Natural killer cell (primary cell): ENCODE results near the gene OR2H2. TPM values are rescaled to one million over a fixed set of nuclear protein-coding genes. Genes with fewer than 3 reads are reported as not detected.
A peak's percentile ranks its signal among the peaks of the same experiment; 100 is the strongest.

ENCODE experiments used
- ATAC-seq, 3 donors: fragments of 150-1000 bp in 2 of 3; fragments of 200-7000 bp in 1 of 3; cut with Tn5 transposase; 1 replicate in 1 of 3; 2 replicates in 2 of 3; pipeline ENCODE4 v1.10.0; 2021; ENCODE audit warnings: mild to moderate bottlenecking in 2 of 3, moderate library complexity in 2 of 3
- DNase-seq, 2 donors: peaks; one replicate each; pipeline versions ENCODE4 v3.0.0 to v3.0.0-alpha.2; 2013 to 2021; ENCODE audit warnings: mixed read lengths in 1 of 2
- H3K27ac ChIP-seq: one replicate; pipeline ENCODE4 v1.5.1; 2013; ENCODE audit warnings: mild to moderate bottlenecking, low read length
- H3K27me3 ChIP-seq: one replicate; pipeline ENCODE4 v1.6.1; 2013; ENCODE audit warnings: low read length; ENCODE audit not compliant: control insufficient read depth, insufficient read depth
- H3K36me3 ChIP-seq: one replicate; pipeline ENCODE4 v1.6.1; 2013; ENCODE audit warnings: low read length; ENCODE audit not compliant: control insufficient read depth, insufficient read depth
- H3K4me1 ChIP-seq: one replicate; pipeline ENCODE4 v1.6.1; 2013; ENCODE audit warnings: low read length; ENCODE audit not compliant: control insufficient read depth, insufficient read depth
- H3K4me3 ChIP-seq: one replicate; pipeline ENCODE4 v1.5.1; 2013; ENCODE audit warnings: low read length
- H3K9me3 ChIP-seq: one replicate; pipeline ENCODE4 v1.6.1; 2013; ENCODE audit warnings: low read length; ENCODE audit not compliant: control insufficient read depth, insufficient read depth
- H3K27ac Mint-ChIP-seq, 2 donors: one replicate each; pipeline ENCODE4 v1.8.0; 2022; ENCODE audit warnings: mild to moderate bottlenecking in 2 of 2, mixed read lengths in 2 of 2, moderate library complexity in 1 of 2
- H3K27me3 Mint-ChIP-seq, 2 donors: one replicate each; pipeline ENCODE4 v1.8.0; 2022; ENCODE audit warnings: low read depth in 2 of 2, mixed read lengths in 2 of 2
- H3K36me3 Mint-ChIP-seq: one replicate; pipeline ENCODE4 v1.8.0; 2022; ENCODE audit warnings: mixed read lengths
- H3K4me1 Mint-ChIP-seq, 2 donors: one replicate each; pipeline ENCODE4 v1.8.0; 2022; ENCODE audit warnings: mixed read lengths in 2 of 2
- H3K4me3 Mint-ChIP-seq: one replicate; pipeline ENCODE4 v1.8.0; 2022; ENCODE audit warnings: mild to moderate bottlenecking, moderate library complexity, mixed read lengths
- H3K9me3 Mint-ChIP-seq, 2 donors: one replicate each; pipeline ENCODE4 v1.8.0; 2022; ENCODE audit warnings: mixed read lengths in 2 of 2
- WGBS: methylation state at CpG from one replicate; pipeline ENCODE4 v1.1.7; 2013; ENCODE audit warnings: missing lambda C conversion rate; ENCODE audit not compliant: insufficient coverage; 5-methylcytosine and 5-hydroxymethylcytosine counted together
- intact Hi-C: fragments of 100-400 bp; cut with micrococcal nuclease; formaldehyde crosslinking; loops from one replicate; pipeline ENCODE4 v1.14.2; 2022
- total RNA-seq, 4 donors: library from RNA; stranded (reverse); fragments of 120-200 nt in 1 of 4; gene quantifications; one replicate each; pipeline versions ENCODE4 v1.2.3 to v1.2.4, GENCODE V29; 2013 to 2022
- TF ChIP-seq, protein P1 (sequence below): fragments of 200-600 bp; IDR thresholded peaks from one replicate; pipeline ENCODE4 v1.8.0; 2022; ENCODE audit warnings: antibody characterized with exemption

OR2H2 gene
- total RNA-seq, 3 donors from 2014 or later (not counting 1 experiment from before 2014, with no cell fraction given) = not detected

DNA sequence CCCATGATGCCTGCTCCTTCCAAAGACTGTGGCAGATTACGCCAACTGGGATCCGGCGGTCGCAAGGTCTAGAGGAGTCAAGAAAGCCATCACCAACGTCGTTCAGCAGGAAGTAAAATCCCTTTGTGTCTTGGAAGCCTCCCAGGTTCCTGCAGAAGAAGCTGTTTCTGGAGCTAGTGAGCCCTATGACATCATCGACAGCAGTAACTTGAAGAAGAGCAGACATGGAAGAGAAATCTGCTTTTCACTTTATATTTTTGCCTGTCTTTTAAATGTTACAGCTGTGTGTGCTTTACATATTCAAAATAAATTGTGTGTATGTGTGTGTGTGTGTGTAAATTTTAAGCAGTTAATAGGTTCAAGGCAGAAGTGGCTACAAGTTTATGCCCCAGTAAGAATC, 7.4 kb upstream of the OR2H2 start:
- TF ChIP-seq, protein P1, sequence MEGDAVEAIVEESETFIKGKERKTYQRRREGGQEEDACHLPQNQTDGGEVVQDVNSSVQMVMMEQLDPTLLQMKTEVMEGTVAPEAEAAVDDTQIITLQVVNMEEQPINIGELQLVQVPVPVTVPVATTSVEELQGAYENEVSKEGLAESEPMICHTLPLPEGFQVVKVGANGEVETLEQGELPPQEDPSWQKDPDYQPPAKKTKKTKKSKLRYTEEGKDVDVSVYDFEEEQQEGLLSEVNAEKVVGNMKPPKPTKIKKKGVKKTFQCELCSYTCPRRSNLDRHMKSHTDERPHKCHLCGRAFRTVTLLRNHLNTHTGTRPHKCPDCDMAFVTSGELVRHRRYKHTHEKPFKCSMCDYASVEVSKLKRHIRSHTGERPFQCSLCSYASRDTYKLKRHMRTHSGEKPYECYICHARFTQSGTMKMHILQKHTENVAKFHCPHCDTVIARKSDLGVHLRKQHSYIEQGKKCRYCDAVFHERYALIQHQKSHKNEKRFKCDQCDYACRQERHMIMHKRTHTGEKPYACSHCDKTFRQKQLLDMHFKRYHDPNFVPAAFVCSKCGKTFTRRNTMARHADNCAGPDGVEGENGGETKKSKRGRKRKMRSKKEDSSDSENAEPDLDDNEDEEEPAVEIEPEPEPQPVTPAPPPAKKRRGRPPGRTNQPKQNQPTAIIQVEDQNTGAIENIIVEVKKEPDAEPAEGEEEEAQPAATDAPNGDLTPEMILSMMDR = no peak
- 78% methylated on average over 7 of the region's 7 CpGs for WGBS
- H3K36me3 Mint-ChIP-seq = no peaks in the 10 kb centered on the region
- no peak for ATAC-seq
- Histone ChIP-seq H3K27me3 (peaks cover 6% of the 10 kb centered on the region), H3K27ac (no peak overlapping the region), H3K4me1 (no peaks in the 10 kb centered on the region), H3K9me3 (no peaks in the 10 kb centered on the region), H3K4me3 (no peak overlapping the region), H3K36me3 (no peaks in the 10 kb centered on the region)
- no peak overlapping the region for H3K4me3 Mint-ChIP-seq
- DNase-seq = no peak
- H3K4me1 Mint-ChIP-seq = no peaks in the 10 kb centered on the region
- no peaks in the 10 kb centered on the region for H3K9me3 Mint-ChIP-seq
- H3K27me3 Mint-ChIP-seq = peaks cover 28 to 38% of the 10 kb centered on the region in 2 donors
- intact Hi-C loops = no loop called here
- H3K27ac Mint-ChIP-seq = no peak overlapping the region

- peak; percentile 70 to 85 (median 82) for ATAC-seq
- no peak overlapping the region for H3K4me3 Mint-ChIP-seq
- Histone ChIP-seq H3K36me3 (no peaks in the 10 kb centered on the region), H3K27me3 (no peaks in the 10 kb centered on the region), H3K27ac (no peak overlapping the region), H3K4me3 (no peak overlapping the region), H3K9me3 (no peaks in the 10 kb centered on the region), H3K4me1 (no peaks in the 10 kb centered on the region)
- TF ChIP-seq, protein P1 = peak; percentile 98
- peak in 1 of 2 donors; percentile 79 for DNase-seq
- H3K9me3 Mint-ChIP-seq = no peaks in the 10 kb centered on the region
- H3K36me3 Mint-ChIP-seq = no peaks in the 10 kb centered on the region
- H3K27me3 Mint-ChIP-seq = peaks cover 28 to 51% of the 10 kb centered on the region in 2 donors
- intact Hi-C loops = loop anchor here (10.0 kb wide), 1 partner anchor 755 kb away; no protein-coding TSS in a partner anchor
- no peaks in the 10 kb centered on the region for H3K4me1 Mint-ChIP-seq
- whole genome bisulfite sequencing = 4% methylated on average over 2 of the region's 3 CpGs
- H3K27ac Mint-ChIP-seq = no peak overlapping the region
These were observed 4.6 kb downstream of the OR2H2 start for GRCh38 chr6:29589423-29590048.

GRCh38 chr6:29590218-29590808, 5.4 kb downstream of the OR2H2 start:
- H3K9me3 Mint-ChIP-seq = no peaks in the 10 kb centered on the region
- TF ChIP-seq, protein P1 = no peak
- H3K36me3 Mint-ChIP-seq = no peaks in the 10 kb centered on the region
- peaks cover 28 to 43% of the 10 kb centered on the region in 2 donors for H3K27me3 Mint-ChIP-seq
- ATAC-seq (no peak), DNase-seq (no peak)
- Histone ChIP-seq H3K27ac (no peak overlapping the region), H3K36me3 (no peaks in the 10 kb centered on the region), H3K9me3 (no peaks in the 10 kb centered on the region), H3K4me3 (no peak overlapping the region), H3K27me3 (no peaks in the 10 kb centered on the region), H3K4me1 (no peaks in the 10 kb centered on the region)
- no peak overlapping the region for H3K27ac Mint-ChIP-seq
- H3K4me1 Mint-ChIP-seq = no peaks in the 10 kb centered on the region
- 100% methylated on average over 3 of the region's 4 CpGs for WGBS
- no peak overlapping the region for H3K4me3 Mint-ChIP-seq
- intact Hi-C loops = no loop called here
